Dendritic cell treated with granulocyte-macrophage colony-stimulating factor and Interleukin-4, amounts not matched to agents 40 ng/mL and 50 ng/mL, for 4 days (primary cell): ENCODE data around the gene PTPRN2.

Experiments used
- H3K27ac Mint-ChIP-seq: one replicate; pipeline ENCODE4 v1.8.0; 2022; ENCODE audit warnings: mild to moderate bottlenecking, mixed read lengths
- H3K27me3 Mint-ChIP-seq: one replicate; pipeline ENCODE4 v1.8.0; 2022; ENCODE audit warnings: mild to moderate bottlenecking, mixed read lengths
- H3K36me3 Mint-ChIP-seq: one replicate; pipeline ENCODE4 v1.8.0; 2022; ENCODE audit warnings: low read depth, mixed read lengths
- H3K4me1 Mint-ChIP-seq: one replicate; pipeline ENCODE4 v1.8.0; 2022; ENCODE audit warnings: low read depth, mixed read lengths
- H3K4me3 Mint-ChIP-seq: one replicate; pipeline ENCODE4 v1.8.0; 2022; ENCODE audit warnings: mild to moderate bottlenecking, moderate library complexity, mixed read lengths
- H3K9me3 Mint-ChIP-seq: one replicate; pipeline ENCODE4 v1.8.0; 2022; ENCODE audit warnings: mixed read lengths
- intact Hi-C: fragments of 100-400 bp; cut with micrococcal nuclease; formaldehyde crosslinking; loops from one replicate; pipeline ENCODE4 v1.15.0; 2022

The PTPRN2 gene

GRCh38 chr7:158321936-158322615 lies 265.5 kb downstream of the PTPRN2 start:
- intact Hi-C loops, result no loop called here
- H3K27ac Mint-ChIP-seq, result no peak overlapping the region
- H3K4me1 Mint-ChIP-seq, result no peaks in the 10 kb centered on the region
- peaks cover 43% of the 10 kb centered on the region for H3K9me3 Mint-ChIP-seq
- no peak overlapping the region for H3K4me3 Mint-ChIP-seq
- peaks cover 12% of the 10 kb centered on the region for H3K27me3 Mint-ChIP-seq
- H3K36me3 Mint-ChIP-seq, result no peaks in the 10 kb centered on the region

- H3K9me3 Mint-ChIP-seq, result peaks cover 39% of the 10 kb centered on the region
- H3K27me3 Mint-ChIP-seq, result peaks cover 15% of the 10 kb centered on the region
- no peak overlapping the region for H3K4me3 Mint-ChIP-seq
- intact Hi-C loops, result no loop called here
- H3K27ac Mint-ChIP-seq, result no peak overlapping the region
- no peaks in the 10 kb centered on the region for H3K36me3 Mint-ChIP-seq
- H3K4me1 Mint-ChIP-seq, result no peaks in the 10 kb centered on the region
Observed at GRCh38 chr7:158321056-158321700, 266.4 kb downstream of the PTPRN2 start.

GRCh38 chr7:158320328-158320727 lies 267.3 kb downstream of the PTPRN2 start:
- H3K36me3 Mint-ChIP-seq, result no peaks in the 10 kb centered on the region
- no peaks in the 10 kb centered on the region for H3K4me1 Mint-ChIP-seq
- H3K27ac Mint-ChIP-seq, result no peak overlapping the region
- no peak overlapping the region for H3K4me3 Mint-ChIP-seq
- peaks cover 46% of the 10 kb centered on the region for H3K9me3 Mint-ChIP-seq
- peaks cover 15% of the 10 kb centered on the region for H3K27me3 Mint-ChIP-seq
- intact Hi-C loops, result no loop called here

- Mint-ChIP-seq H3K27me3 (peaks cover 15% of the 10 kb centered on the region), H3K4me3 (no peak overlapping the region), H3K9me3 (peaks cover 61% of the 10 kb centered on the region), H3K27ac (no peak overlapping the region), H3K4me1 (no peaks in the 10 kb centered on the region), H3K36me3 (no peaks in the 10 kb centered on the region)
- intact Hi-C loops, result no loop called here
Observed at GRCh38 chr7:158318511-158318913, 269.1 kb downstream of the PTPRN2 start.

- H3K4me1 Mint-ChIP-seq, result no peaks in the 10 kb centered on the region
- H3K27me3 Mint-ChIP-seq, result peaks cover 15% of the 10 kb centered on the region
- intact Hi-C loops, result no loop called here
- no peak overlapping the region for H3K27ac Mint-ChIP-seq
- H3K36me3 Mint-ChIP-seq, result no peaks in the 10 kb centered on the region
- no peak overlapping the region for H3K4me3 Mint-ChIP-seq
- H3K9me3 Mint-ChIP-seq, result peaks cover 68% of the 10 kb centered on the region
Observed at GRCh38 chr7:158317238-158318205, 270.1 kb downstream of the PTPRN2 start.

GRCh38 chr7:158316466-158317031 lies 271.1 kb downstream of the PTPRN2 start:
- Mint-ChIP-seq H3K27ac (no peak overlapping the region), H3K9me3 (peaks cover 71% of the 10 kb centered on the region), H3K36me3 (no peaks in the 10 kb centered on the region), H3K4me3 (no peak overlapping the region), H3K27me3 (peaks cover 15% of the 10 kb centered on the region), H3K4me1 (no peaks in the 10 kb centered on the region)
- intact Hi-C loops, result no loop called here

GRCh38 chr7:158315881-158316280 lies 271.7 kb downstream of the PTPRN2 start:
- H3K9me3 Mint-ChIP-seq, result peaks cover 71% of the 10 kb centered on the region
- H3K27me3 Mint-ChIP-seq, result peaks cover 15% of the 10 kb centered on the region
- intact Hi-C loops, result no loop called here

GRCh38 chr7:158315326-158315725 lies 272.3 kb downstream of the PTPRN2 start:
- Mint-ChIP-seq H3K4me3 (no peak overlapping the region), H3K27ac (no peak overlapping the region), H3K36me3 (no peaks in the 10 kb centered on the region), H3K9me3 (peaks cover 71% of the 10 kb centered on the region), H3K4me1 (no peaks in the 10 kb centered on the region), H3K27me3 (peaks cover 15% of the 10 kb centered on the region)
- intact Hi-C loops, result no loop called here

More at GRCh38 chr7:158315881-158316280, 271.7 kb downstream of the PTPRN2 start:
- Mint-ChIP-seq H3K4me1 (no peaks in the 10 kb centered on the region), H3K27ac (no peak overlapping the region), H3K4me3 (no peak overlapping the region), H3K36me3 (no peaks in the 10 kb centered on the region)

GRCh38 chr7:158314394-158314793 lies 273.2 kb downstream of the PTPRN2 start:
- peaks cover 15% of the 10 kb centered on the region for H3K27me3 Mint-ChIP-seq
- no peak overlapping the region for H3K4me3 Mint-ChIP-seq
- no peak overlapping the region for H3K27ac Mint-ChIP-seq
- no peaks in the 10 kb centered on the region for H3K36me3 Mint-ChIP-seq
- intact Hi-C loops, result no loop called here
- no peaks in the 10 kb centered on the region for H3K4me1 Mint-ChIP-seq
- peaks cover 71% of the 10 kb centered on the region for H3K9me3 Mint-ChIP-seq

- no peaks in the 10 kb centered on the region for H3K4me1 Mint-ChIP-seq
- intact Hi-C loops, result no loop called here
- no peak overlapping the region for H3K27ac Mint-ChIP-seq
- H3K36me3 Mint-ChIP-seq, result no peaks in the 10 kb centered on the region
- H3K27me3 Mint-ChIP-seq, result peaks cover 12% of the 10 kb centered on the region
- peaks cover 71% of the 10 kb centered on the region for H3K9me3 Mint-ChIP-seq
- no peak overlapping the region for H3K4me3 Mint-ChIP-seq
Observed at GRCh38 chr7:158313931-158314330, 273.7 kb downstream of the PTPRN2 start.

- Mint-ChIP-seq H3K36me3 (no peaks in the 10 kb centered on the region), H3K9me3 (peaks cover 76% of the 10 kb centered on the region), H3K27me3 (peaks cover 9% of the 10 kb centered on the region), H3K4me3 (no peak overlapping the region), H3K27ac (no peak overlapping the region), H3K4me1 (no peaks in the 10 kb centered on the region)
- intact Hi-C loops, result no loop called here
Observed at GRCh38 chr7:158312789-158313188, 274.8 kb downstream of the PTPRN2 start.

GRCh38 chr7:158311791-158312190 lies 275.8 kb downstream of the PTPRN2 start:
- intact Hi-C loops, result no loop called here
- H3K4me3 Mint-ChIP-seq, result no peak overlapping the region
- H3K36me3 Mint-ChIP-seq, result no peaks in the 10 kb centered on the region
- H3K27me3 Mint-ChIP-seq, result peaks cover 2% of the 10 kb centered on the region
- peaks cover 84% of the 10 kb centered on the region for H3K9me3 Mint-ChIP-seq
- no peaks in the 10 kb centered on the region for H3K4me1 Mint-ChIP-seq
- no peak overlapping the region for H3K27ac Mint-ChIP-seq

- no peaks in the 10 kb centered on the region for H3K27me3 Mint-ChIP-seq
- no peak overlapping the region for H3K27ac Mint-ChIP-seq
- intact Hi-C loops, result no loop called here
- H3K4me1 Mint-ChIP-seq, result no peaks in the 10 kb centered on the region
- peaks cover 85% of the 10 kb centered on the region for H3K9me3 Mint-ChIP-seq
- no peaks in the 10 kb centered on the region for H3K36me3 Mint-ChIP-seq
- H3K4me3 Mint-ChIP-seq, result no peak overlapping the region
Observed at GRCh38 chr7:158310924-158311666, 276.5 kb downstream of the PTPRN2 start.
